Suprapubic skin (tissue), 4 donors: ENCODE measurements around the gene SH2D2A. TPM values are rescaled to one million over a fixed set of nuclear protein-coding genes. Genes with fewer than 3 reads are reported as not detected.
A peak's percentile ranks its signal among the peaks of the same experiment; 100 is the strongest.
"Not testable (repeated sequence)": the region's sequence is repeated elsewhere in the genome, so short reads cannot be mapped to it uniquely, and the experiment has no call there.

Experiments used
- DNase-seq, 2 donors: peaks; one replicate each; pipeline ENCODE4 v3.0.0-alpha.2; 2019; ENCODE audit warnings: low spot score in 2 of 2
- H3K27ac ChIP-seq: fragments of 200-600 bp; sonication (generic); one replicate; pipeline ENCODE4 v1.5.1; 2019
- H3K27me3 ChIP-seq: fragments of 200-600 bp; sonication (generic); one replicate; pipeline ENCODE4 v1.5.1; 2019
- H3K36me3 ChIP-seq: fragments of 200-600 bp; sonication (generic); one replicate; pipeline ENCODE4 v1.5.1; 2019
- H3K4me1 ChIP-seq: fragments of 200-600 bp; sonication (generic); one replicate; pipeline ENCODE4 v1.5.1; 2019
- H3K4me3 ChIP-seq: fragments of 200-600 bp; sonication (generic); one replicate; pipeline ENCODE4 v1.5.1; 2019; ENCODE audit warnings: mild to moderate bottlenecking
- H3K9me3 ChIP-seq: fragments of 200-600 bp; sonication (generic); one replicate; pipeline ENCODE4 v1.5.1; 2019
- CTCF ChIP-seq, 2 donors: fragments of 200-600 bp in 1 of 2; fragments of 450-650 bp in 1 of 2; sonication (generic) in 1 of 2; IDR thresholded peaks; one replicate each; pipeline ENCODE4 v1.5.1; 2016 to 2019; ENCODE audit warnings: antibody characterized with exemption in 2 of 2, mild to moderate bottlenecking in 1 of 2, moderate library complexity in 1 of 2
- EP300 ChIP-seq: sonication (generic); formaldehyde crosslinking; IDR thresholded peaks from one replicate; pipeline ENCODE4 v1.6.1; 2017; ENCODE audit warnings: antibody characterized with exemption
- POLR2A ChIP-seq, 2 donors: fragments of 450-650 bp; IDR thresholded peaks; one replicate each; pipeline ENCODE4 v1.6.1; 2017; ENCODE audit warnings: antibody characterized with exemption in 2 of 2, mild to moderate bottlenecking in 2 of 2, moderate library complexity in 2 of 2
- POLR2AphosphoS5 ChIP-seq, 3 donors: sonication (generic); formaldehyde crosslinking; IDR thresholded peaks; one replicate each; pipeline ENCODE4 v1.6.1; 2017; ENCODE audit warnings: antibody characterized with exemption in 3 of 3
- WGBS: methylation state at CpG from one replicate; pipeline ENCODE4 v1.1.5; 2018; 5-methylcytosine and 5-hydroxymethylcytosine counted together
- total RNA-seq, 4 donors: library from RNA; depleted of rRNA; stranded (reverse); fragments of >200 nt; gene quantifications; one replicate each; pipeline ENCODE4 v1.1.0, GENCODE V29; 2016

SH2D2A gene
- total RNA-seq, 4 donors from 2014 or later, result 0.29 to 0.48 TPM; not detected in 2

- Histone ChIP-seq H3K4me1 (peaks cover 56% of the 10 kb centered on the region), H3K36me3 (peaks cover 11% of the 10 kb centered on the region), H3K27ac (peak overlapping the region; percentile 97), H3K4me3 (peak overlapping the region; percentile 98), H3K27me3 (no peaks in the 10 kb centered on the region), H3K9me3 (no peaks in the 10 kb centered on the region)
- peak in 1 of 2 donors; percentile 77 for DNase-seq
- TF ChIP-seq CTCF (IDR thresholded peaks at IDR 0.05), result no peak
- TF ChIP-seq EP300, result no peak
- no peak for TF ChIP-seq POLR2AphosphoS5 (IDR thresholded peaks at IDR 0.05)
- TF ChIP-seq POLR2A (IDR thresholded peaks at IDR 0.05), result no peak
- WGBS, result 1% methylated on average over 14 of the region's 31 CpGs
Observed at GRCh38 chr1:156767879-156768604, 48.6 kb downstream of the SH2D2A start.

GRCh38 chr1:156767101-156767878, 49.4 kb downstream of the SH2D2A start, which contains the start of gene PRCC:
TSS of gene PRCC (plus strand) at chr1:156767535. CDS start at chr1:156767772, 237 bp downstream.
- Histone ChIP-seq H3K9me3 (no peaks in the 10 kb centered on the region), H3K4me1 (peaks cover 48% of the 10 kb centered on the region), H3K27ac (peak within 1 kb of the TSS; percentile 97), H3K4me3 (peak within 1 kb of the TSS; percentile 98), H3K36me3 (peaks cover 11% of the 10 kb centered on the region), H3K27me3 (no peaks in the 10 kb centered on the region)
- peak; percentile 99 for DNase-seq
- WGBS, result under 1% methylated on average over 20 of the region's 50 CpGs
- peak in 1 of 2 donors; percentile 72 for TF ChIP-seq POLR2A (IDR thresholded peaks at IDR 0.05)
- no peak for TF ChIP-seq CTCF (IDR thresholded peaks at IDR 0.05)
- TF ChIP-seq POLR2AphosphoS5 (IDR thresholded peaks at IDR 0.05), result peak; percentile 1 to 75 (median 72)
- TF ChIP-seq EP300, result no peak

GRCh38 chr1:156766298-156767100, 50.1 kb downstream of the SH2D2A start:
- TF ChIP-seq EP300 (no peak), POLR2AphosphoS5 (IDR thresholded peaks at IDR 0.05) (no peak), POLR2A (IDR thresholded peaks at IDR 0.05) (no peak), CTCF (IDR thresholded peaks at IDR 0.05) (no peak)
- H3K36me3 ChIP-seq, result peaks cover 11% of the 10 kb centered on the region
- no peaks in the 10 kb centered on the region for H3K27me3 ChIP-seq
- DNase-seq, result peak in 1 of 2 donors; percentile 29
- whole genome bisulfite sequencing, result 8% methylated on average over 14 of the region's 14 CpGs
- H3K9me3 ChIP-seq, result no peaks in the 10 kb centered on the region
- H3K27ac ChIP-seq, result peak overlapping the region; percentile 97
- H3K4me3 ChIP-seq, result peak overlapping the region; percentile 98
- peaks cover 45% of the 10 kb centered on the region for H3K4me1 ChIP-seq

GRCh38 chr1:156765666-156766065, 51.0 kb downstream of the SH2D2A start:
- Histone ChIP-seq H3K4me3 (no peak overlapping the region), H3K9me3 (no peaks in the 10 kb centered on the region), H3K27me3 (no peaks in the 10 kb centered on the region), H3K4me1 (peaks cover 38% of the 10 kb centered on the region), H3K36me3 (peaks cover 6% of the 10 kb centered on the region), H3K27ac (peak overlapping the region; percentile 97)
- WGBS, result 83% methylated on average over 5 of the region's 5 CpGs
- no peak for TF ChIP-seq EP300
- no peak for TF ChIP-seq POLR2A (IDR thresholded peaks at IDR 0.05)
- no peak for TF ChIP-seq CTCF (IDR thresholded peaks at IDR 0.05)
- no peak for TF ChIP-seq POLR2AphosphoS5 (IDR thresholded peaks at IDR 0.05)
- peak in 1 of 2 donors; percentile 6 for DNase-seq

GRCh38 chr1:156765136-156765535, 51.5 kb downstream of the SH2D2A start:
- not testable (repeated sequence) for H3K9me3 ChIP-seq, H3K27ac ChIP-seq, H3K27me3 ChIP-seq, H3K36me3 ChIP-seq, H3K4me3 ChIP-seq
- peak in 1 of 2 donors; percentile 24 for DNase-seq
- H3K4me1 ChIP-seq, result peaks cover 33% of the 10 kb centered on the region
- 97% methylated on average over 15 of the region's 15 CpGs for WGBS
